Sigmoid colon (tissue), 7 donors: Measurements from ENCODE around the gene THRB. TPM values are rescaled to one million over a fixed set of nuclear protein-coding genes. Genes with fewer than 3 reads are reported as not detected.

ENCODE experiments used
- DNase-seq: peaks from one replicate; pipeline ENCODE4 v3.0.0-alpha.2; 2019
- H3K27ac ChIP-seq, 4 donors: fragments of 200-600 bp; sonication (generic); one replicate each; pipeline ENCODE4 v1.5.1; 2016 to 2019; ENCODE audit warnings: mild to moderate bottlenecking in 1 of 4
- H3K27me3 ChIP-seq, 3 donors: fragments of 200-600 bp; sonication (generic); one replicate each; pipeline ENCODE4 v1.5.1; 2019; ENCODE audit warnings: mild to moderate bottlenecking in 1 of 3
- H3K36me3 ChIP-seq, 4 donors: fragments of 200-600 bp; sonication (generic); one replicate each; pipeline ENCODE4 v1.5.1; 2016 to 2019
- H3K4me1 ChIP-seq, 4 donors: fragments of 200-600 bp; sonication (generic); one replicate each; pipeline ENCODE4 v1.5.1; 2017 to 2019
- H3K4me3 ChIP-seq, 4 donors: fragments of 200-600 bp; sonication (generic); one replicate each; pipeline ENCODE4 v1.5.1; 2017 to 2019; ENCODE audit warnings: mild to moderate bottlenecking in 2 of 4, moderate library complexity in 1 of 4
- H3K9me3 ChIP-seq, 4 donors: fragments of 200-600 bp in 3 of 4; sonication (generic) in 3 of 4; one replicate each; pipeline versions ENCODE4 v1.5.1 to v1.6.1; 2013 to 2019
- EP300 ChIP-seq, 4 donors: sonication (generic); formaldehyde crosslinking; IDR thresholded peaks; one replicate each; pipeline ENCODE4 v1.6.1; 2017; ENCODE audit warnings: antibody characterized with exemption in 4 of 4
- POLR2A ChIP-seq, 2 donors: fragments of 450-650 bp; IDR thresholded peaks; one replicate each; pipeline ENCODE4 v1.6.1; 2016; ENCODE audit warnings: antibody characterized with exemption in 2 of 2, mild to moderate bottlenecking in 2 of 2, moderate library complexity in 2 of 2
- POLR2AphosphoS5 ChIP-seq, 4 donors: sonication (generic); formaldehyde crosslinking; IDR thresholded peaks; one replicate each; pipeline ENCODE4 v1.6.1; 2017; ENCODE audit warnings: antibody characterized with exemption in 4 of 4
- WGBS, 2 donors: extraction: QIAGEN DNeasy Blood & Tissue Kit; methylation state at CpG; one replicate each; pipeline ENCODE4 v1.1.7; 2013; 5-methylcytosine and 5-hydroxymethylcytosine counted together
- intact Hi-C: fragments of 100-400 bp; cut with DNase I; formaldehyde crosslinking; loops from one replicate; pipeline ENCODE4 v1.15.1; 2023
- polyA plus RNA-seq, 3 donors: library from polyadenylated mRNA; stranded (reverse); fragments of 200-250 nt; gene quantifications; one replicate each; pipeline ENCODE4 v1.2.3, GENCODE V29; 2013
- total RNA-seq, 4 donors: library from RNA; depleted of rRNA; stranded (reverse); fragments of >200 nt; gene quantifications; one replicate each; pipeline ENCODE4 v1.1.0, GENCODE V29; 2016
- TF ChIP-seq, protein P1 (sequence below), 4 experiments: fragments of 450-650 bp in 3 of 4; fragments of 200-600 bp in 1 of 4; IDR thresholded peaks; one replicate each; pipeline ENCODE4 v1.5.1; 2016 to 2019; ENCODE audit warnings: antibody characterized with exemption in 4 of 4, mild to moderate bottlenecking in 3 of 4, moderate library complexity in 2 of 4
- donor health status: healthy with polysubstance abuse.
- donor health status: Bipolar disorder and iron deficiency.
- donor health status: healthy.

THRB gene
- total and polyA plus RNA-seq, 7 donors, result 7.2 to 49.5 (median 29.7) TPM

- H3K27ac ChIP-seq, result peak overlapping the region in 3 of 4 donors; percentile 47 to 61 (median 47)
- TF ChIP-seq POLR2A (IDR thresholded peaks at IDR 0.05) (no peak), POLR2AphosphoS5 (IDR thresholded peaks at IDR 0.05) (no peak), EP300 (IDR thresholded peaks at IDR 0.05) (no peak)
- TF ChIP-seq, protein P1, sequence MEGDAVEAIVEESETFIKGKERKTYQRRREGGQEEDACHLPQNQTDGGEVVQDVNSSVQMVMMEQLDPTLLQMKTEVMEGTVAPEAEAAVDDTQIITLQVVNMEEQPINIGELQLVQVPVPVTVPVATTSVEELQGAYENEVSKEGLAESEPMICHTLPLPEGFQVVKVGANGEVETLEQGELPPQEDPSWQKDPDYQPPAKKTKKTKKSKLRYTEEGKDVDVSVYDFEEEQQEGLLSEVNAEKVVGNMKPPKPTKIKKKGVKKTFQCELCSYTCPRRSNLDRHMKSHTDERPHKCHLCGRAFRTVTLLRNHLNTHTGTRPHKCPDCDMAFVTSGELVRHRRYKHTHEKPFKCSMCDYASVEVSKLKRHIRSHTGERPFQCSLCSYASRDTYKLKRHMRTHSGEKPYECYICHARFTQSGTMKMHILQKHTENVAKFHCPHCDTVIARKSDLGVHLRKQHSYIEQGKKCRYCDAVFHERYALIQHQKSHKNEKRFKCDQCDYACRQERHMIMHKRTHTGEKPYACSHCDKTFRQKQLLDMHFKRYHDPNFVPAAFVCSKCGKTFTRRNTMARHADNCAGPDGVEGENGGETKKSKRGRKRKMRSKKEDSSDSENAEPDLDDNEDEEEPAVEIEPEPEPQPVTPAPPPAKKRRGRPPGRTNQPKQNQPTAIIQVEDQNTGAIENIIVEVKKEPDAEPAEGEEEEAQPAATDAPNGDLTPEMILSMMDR (IDR thresholded peaks at IDR 0.05), result no peak
- H3K36me3 ChIP-seq, result no peaks in the 10 kb centered on the region
These were observed 236.4 kb downstream of the THRB start for GRCh38 chr3:24258260-24258659.

DNA sequence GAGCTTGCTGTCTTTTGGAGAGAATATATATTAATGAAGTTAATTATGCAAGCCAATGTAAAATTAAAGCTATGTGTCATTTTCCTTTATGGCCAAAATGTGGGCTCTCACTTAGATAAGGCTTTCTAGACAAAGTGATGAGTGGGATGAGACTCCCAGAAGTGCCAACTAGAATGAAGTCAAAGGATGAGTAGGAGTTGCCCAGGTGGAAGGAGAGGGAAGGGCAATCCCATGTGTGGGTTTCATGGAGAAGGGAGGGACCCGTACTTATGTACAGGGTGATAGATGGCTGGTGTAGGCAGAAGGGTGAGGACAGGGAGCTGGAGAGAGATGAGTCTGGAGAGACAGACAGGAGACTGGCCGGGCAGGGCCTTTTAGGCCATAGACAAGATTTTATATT, 239.2 kb downstream of the THRB start:
- Histone ChIP-seq H3K4me1 (peaks cover 0 to 51% (median 22%) of the 10 kb centered on the region in 4 donors), H3K9me3 (no peaks in the 10 kb centered on the region), H3K4me3 (no peak overlapping the region), H3K27ac (peak overlapping the region in 1 of 4 donors; percentile 54), H3K36me3 (no peaks in the 10 kb centered on the region), H3K27me3 (no peaks in the 10 kb centered on the region)
- intact Hi-C loops, result no loop called here
- DNase-seq, result no peak
- TF ChIP-seq POLR2A (IDR thresholded peaks at IDR 0.05) (no peak), EP300 (IDR thresholded peaks at IDR 0.05) (no peak), POLR2AphosphoS5 (IDR thresholded peaks at IDR 0.05) (no peak)
- TF ChIP-seq, protein P1 (IDR thresholded peaks at IDR 0.05), result no peak
- 92 to 98% methylated on average over 2 of the region's 2 CpGs for WGBS, 2 donors

More at GRCh38 chr3:24258260-24258659, 236.4 kb downstream of the THRB start:
- Histone ChIP-seq H3K27me3 (no peaks in the 10 kb centered on the region), H3K4me3 (no peak overlapping the region), H3K9me3 (no peaks in the 10 kb centered on the region), H3K4me1 (peaks cover 0 to 70% (median 39%) of the 10 kb centered on the region in 4 donors)
- 91% methylated on average over 5 of the region's 5 CpGs for WGBS, 2 donors
- no peak for DNase-seq
- intact Hi-C loops, result no loop called here

- no peak for DNase-seq
- Histone ChIP-seq H3K27me3 (no peaks in the 10 kb centered on the region), H3K4me1 (peaks cover 0 to 43% (median 16%) of the 10 kb centered on the region in 4 donors), H3K36me3 (no peaks in the 10 kb centered on the region), H3K9me3 (no peaks in the 10 kb centered on the region), H3K4me3 (no peak overlapping the region), H3K27ac (peak overlapping the region in 2 of 4 donors; percentile 18 to 54)
- intact Hi-C loops, result no loop called here
- WGBS, 2 donors, result 64 to 72% methylated on average over 1 of the region's 1 CpG
- TF ChIP-seq POLR2AphosphoS5 (IDR thresholded peaks at IDR 0.05) (no peak), POLR2A (IDR thresholded peaks at IDR 0.05) (no peak), EP300 (IDR thresholded peaks at IDR 0.05) (no peak)
- TF ChIP-seq, protein P1 (IDR thresholded peaks at IDR 0.05), result no peak
These were observed 240.0 kb downstream of the THRB start for GRCh38 chr3:24254649-24255048.

DNA sequence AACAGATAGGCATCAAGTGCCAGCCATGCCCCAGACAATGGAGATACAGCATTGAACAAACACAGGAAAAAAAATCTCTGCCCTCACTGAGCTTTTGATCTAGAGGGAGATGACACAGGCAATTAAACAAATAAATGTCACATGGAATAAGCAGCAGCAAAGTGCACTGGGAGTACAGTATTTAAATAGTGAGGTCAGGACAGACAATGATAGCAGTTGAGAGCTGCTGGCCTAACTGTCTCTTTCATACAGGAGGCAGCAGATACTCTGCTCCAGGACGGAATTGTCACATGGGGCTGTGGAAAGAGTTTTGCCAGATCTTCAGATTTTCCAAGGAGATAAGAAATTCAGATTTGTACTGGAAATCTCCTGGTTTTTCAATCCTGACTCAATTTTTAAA, 241.3 kb downstream of the THRB start:
- Histone ChIP-seq H3K27me3 (no peaks in the 10 kb centered on the region), H3K9me3 (no peaks in the 10 kb centered on the region), H3K27ac (peak overlapping the region in 2 of 4 donors; percentile 4 to 54), H3K4me1 (peaks cover 0 to 35% (median 16%) of the 10 kb centered on the region in 4 donors), H3K4me3 (no peak overlapping the region), H3K36me3 (no peaks in the 10 kb centered on the region)
- no peak for DNase-seq
- TF ChIP-seq POLR2AphosphoS5 (IDR thresholded peaks at IDR 0.05), result no peak
- TF ChIP-seq POLR2A (IDR thresholded peaks at IDR 0.05), result no peak
- TF ChIP-seq, protein P1 (IDR thresholded peaks at IDR 0.05), result no peak
- no peak for TF ChIP-seq EP300 (IDR thresholded peaks at IDR 0.05)
- intact Hi-C loops, result no loop called here
- WGBS, 2 donors, result 91 to 92% methylated on average over 1 of the region's 1 CpG

- H3K4me3 ChIP-seq, result no peak overlapping the region
- H3K9me3 ChIP-seq, result no peaks in the 10 kb centered on the region
- 45 to 88% methylated on average over 1 of the region's 1 CpG for WGBS, 2 donors
- peaks cover 0 to 13% (median 9%) of the 10 kb centered on the region in 4 donors for H3K4me1 ChIP-seq
- H3K36me3 ChIP-seq, result no peaks in the 10 kb centered on the region
- intact Hi-C loops, result no loop called here
- no peaks in the 10 kb centered on the region for H3K27me3 ChIP-seq
- H3K27ac ChIP-seq, result no peak overlapping the region
- TF ChIP-seq EP300 (IDR thresholded peaks at IDR 0.05), result no peak
- no peak for TF ChIP-seq POLR2AphosphoS5 (IDR thresholded peaks at IDR 0.05)
- TF ChIP-seq POLR2A (IDR thresholded peaks at IDR 0.05), result no peak
- TF ChIP-seq, protein P1 (IDR thresholded peaks at IDR 0.05), result no peak
- no peak for DNase-seq
These were observed 245.1 kb downstream of the THRB start for GRCh38 chr3:24249523-24249922.
